Stomach (tissue), 9 donors: ENCODE results near the gene TEDC1. TPM values are rescaled to one million over a fixed set of nuclear protein-coding genes. Genes with fewer than 3 reads are reported as not detected.

Experiments used
- DNase-seq, 2 donors: peaks; one replicate each; pipeline versions ENCODE4 v3.0.0 to v3.0.0-alpha.2; 2013 to 2019
- H3K27ac ChIP-seq, 5 donors: fragments of 200-600 bp in 4 of 5; sonication (generic) in 4 of 5; one replicate each; pipeline ENCODE4 v1.5.1; 2013 to 2019; ENCODE audit warnings: mild to moderate bottlenecking in 1 of 5, moderate library complexity in 1 of 5
- H3K27me3 ChIP-seq, 3 donors: fragments of 200-600 bp; sonication (generic); one replicate each; pipeline ENCODE4 v1.5.1; 2017 to 2019; ENCODE audit warnings: mixed run types in 1 of 3
- H3K36me3 ChIP-seq, 4 donors: fragments of 200-600 bp; sonication (generic); 1 replicate in 3 of 4; 2 replicates in 1 of 4; pipeline ENCODE4 v1.5.1; 2016 to 2019
- H3K4me1 ChIP-seq, 4 donors: fragments of 200-600 bp; sonication (generic); one replicate each; pipeline ENCODE4 v1.5.1; 2016 to 2019
- H3K4me3 ChIP-seq, 4 donors: fragments of 200-600 bp; sonication (generic) in 3 of 4; one replicate each; pipeline ENCODE4 v1.5.1; 2016 to 2019; ENCODE audit warnings: mild to moderate bottlenecking in 1 of 4
- H3K9me3 ChIP-seq, 4 donors: fragments of 200-600 bp; sonication (generic); one replicate each; pipeline ENCODE4 v1.5.1; 2016 to 2019
- EP300 ChIP-seq: sonication (generic); formaldehyde crosslinking; IDR thresholded peaks from one replicate; pipeline ENCODE4 v1.6.1; 2017; ENCODE audit warnings: antibody characterized with exemption
- POLR2A ChIP-seq, 4 donors: fragments of 450-650 bp; IDR thresholded peaks; one replicate each; pipeline ENCODE4 v1.6.1; 2016; ENCODE audit warnings: antibody characterized with exemption in 4 of 4, control low read depth in 2 of 4, mild to moderate bottlenecking in 1 of 4, moderate library complexity in 1 of 4
- POLR2AphosphoS5 ChIP-seq, 3 donors: sonication (generic); formaldehyde crosslinking; IDR thresholded peaks; one replicate each; pipeline ENCODE4 v1.6.1; 2016; ENCODE audit warnings: antibody characterized with exemption in 3 of 3
- WGBS, 5 donors: extraction: QIAGEN DNeasy Blood & Tissue Kit in 3 of 5; methylation state at CpG; one replicate each; pipeline versions ENCODE4 v1.1.5 to v1.1.7; 2013 to 2018; 5-methylcytosine and 5-hydroxymethylcytosine counted together
- intact Hi-C: fragments of 100-400 bp; cut with DNase I; formaldehyde crosslinking; loops from one replicate; pipeline ENCODE4 v1.15.1; 2023; ENCODE audit warnings: low total_unique reads
- polyA plus RNA-seq, 3 donors: library from polyadenylated mRNA; stranded (reverse); fragments of 200-250 nt; gene quantifications; one replicate each; pipeline ENCODE4 v1.2.3, GENCODE V29; 2013
- total RNA-seq, 5 donors: library from RNA; depleted of rRNA; stranded (reverse); fragments of >200 nt; gene quantifications; one replicate each; pipeline versions ENCODE4 v1.1.0 to v1.2.3, GENCODE V29; 2014 to 2016
- TF ChIP-seq, protein P1 (sequence below), 7 experiments: fragments of 450-650 bp in 4 of 7; fragments of 200-600 bp in 3 of 7; sonication (generic) in 3 of 7; IDR thresholded peaks; one replicate each; pipeline ENCODE4 v1.5.1; 2016 to 2019; ENCODE audit warnings: antibody characterized with exemption in 7 of 7, control low read depth in 2 of 7, mild to moderate bottlenecking in 1 of 7
- donor health status: healthy with polysubstance abuse.
- donor health status: Bipolar disorder and iron deficiency.
- donor health status: healthy.

TEDC1 gene
- total and polyA plus RNA-seq, 8 donors, result 3.0 to 167 (median 17.9) TPM

DNA sequence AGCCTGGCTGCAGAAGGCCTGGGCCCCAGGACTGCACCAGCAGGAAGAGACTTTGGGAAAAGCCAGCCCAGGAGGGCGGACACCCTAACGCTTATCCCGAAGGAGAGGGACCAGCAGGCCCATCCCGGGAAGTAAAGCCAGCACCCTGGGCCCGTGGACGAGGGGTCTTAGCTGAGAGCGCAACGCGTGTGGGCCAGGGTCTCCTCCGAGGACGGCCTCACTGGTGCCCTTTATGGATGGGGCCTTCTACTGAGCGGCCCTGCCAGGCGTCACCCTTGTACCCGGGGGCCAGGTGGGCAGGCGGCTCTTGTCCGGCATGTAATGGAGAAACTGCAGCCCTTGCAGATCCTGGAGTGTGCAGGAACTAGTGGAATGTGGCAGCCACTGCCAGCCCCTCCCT, 14.1 kb downstream of the TEDC1 start:
- no peak for DNase-seq
- TF ChIP-seq EP300 (no peak), POLR2A (IDR thresholded peaks at IDR 0.05) (no peak), POLR2AphosphoS5 (IDR thresholded peaks at IDR 0.05) (no peak)
- TF ChIP-seq, protein P1, sequence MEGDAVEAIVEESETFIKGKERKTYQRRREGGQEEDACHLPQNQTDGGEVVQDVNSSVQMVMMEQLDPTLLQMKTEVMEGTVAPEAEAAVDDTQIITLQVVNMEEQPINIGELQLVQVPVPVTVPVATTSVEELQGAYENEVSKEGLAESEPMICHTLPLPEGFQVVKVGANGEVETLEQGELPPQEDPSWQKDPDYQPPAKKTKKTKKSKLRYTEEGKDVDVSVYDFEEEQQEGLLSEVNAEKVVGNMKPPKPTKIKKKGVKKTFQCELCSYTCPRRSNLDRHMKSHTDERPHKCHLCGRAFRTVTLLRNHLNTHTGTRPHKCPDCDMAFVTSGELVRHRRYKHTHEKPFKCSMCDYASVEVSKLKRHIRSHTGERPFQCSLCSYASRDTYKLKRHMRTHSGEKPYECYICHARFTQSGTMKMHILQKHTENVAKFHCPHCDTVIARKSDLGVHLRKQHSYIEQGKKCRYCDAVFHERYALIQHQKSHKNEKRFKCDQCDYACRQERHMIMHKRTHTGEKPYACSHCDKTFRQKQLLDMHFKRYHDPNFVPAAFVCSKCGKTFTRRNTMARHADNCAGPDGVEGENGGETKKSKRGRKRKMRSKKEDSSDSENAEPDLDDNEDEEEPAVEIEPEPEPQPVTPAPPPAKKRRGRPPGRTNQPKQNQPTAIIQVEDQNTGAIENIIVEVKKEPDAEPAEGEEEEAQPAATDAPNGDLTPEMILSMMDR (IDR thresholded peaks at IDR 0.05), result no peak

DNA sequence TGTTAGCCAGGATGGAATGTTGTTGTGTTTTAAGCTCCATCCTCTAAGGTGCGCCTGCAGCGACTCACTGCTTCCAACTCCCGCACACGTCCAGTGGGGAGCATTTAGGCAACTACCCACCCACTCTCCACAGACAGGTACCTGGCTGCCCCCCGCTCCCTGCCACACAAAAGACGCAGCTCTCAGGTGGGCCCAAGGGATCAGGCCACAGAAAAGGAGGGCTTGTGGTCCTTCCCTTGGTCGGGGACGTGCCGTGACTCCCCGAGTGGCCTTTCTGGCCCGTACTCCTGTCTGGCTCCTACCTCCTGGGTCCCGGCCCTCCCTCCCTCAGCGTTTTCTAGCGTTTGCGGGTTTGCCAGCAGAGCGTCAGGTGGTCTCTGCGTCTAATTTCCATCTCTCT, 16.2 kb downstream of the TEDC1 start:
- no peak for TF ChIP-seq POLR2A (IDR thresholded peaks at IDR 0.05)
- no peak for TF ChIP-seq EP300
- no peaks in the 10 kb centered on the region for H3K4me1 ChIP-seq
- no peak overlapping the region for H3K27ac ChIP-seq
- H3K9me3 ChIP-seq, result no peaks in the 10 kb centered on the region
- no peak for DNase-seq
- peaks cover 0 to 48% (median 34%) of the 10 kb centered on the region in 3 donors for H3K27me3 ChIP-seq
- intact Hi-C loops, result loop anchor here (10.0 kb wide), 1 partner anchor 122 kb away; no protein-coding TSS in a partner anchor
- no peak overlapping the region for H3K4me3 ChIP-seq
- whole genome bisulfite sequencing, 5 donors, result 69 to 77% (median 71%) methylated on average over 17 of the region's 17 CpGs
- no peaks in the 10 kb centered on the region for H3K36me3 ChIP-seq

More for the DNA sequence above, 14.1 kb downstream of the TEDC1 start:
- Histone ChIP-seq H3K27ac (no peak overlapping the region), H3K9me3 (no peaks in the 10 kb centered on the region), H3K4me3 (no peak overlapping the region), H3K4me1 (no peaks in the 10 kb centered on the region), H3K36me3 (no peaks in the 10 kb centered on the region), H3K27me3 (peaks cover 0 to 26% (median 18%) of the 10 kb centered on the region in 3 donors)
- intact Hi-C loops, result loop anchor here (10.0 kb wide), 1 partner anchor 120 kb away; no protein-coding TSS in a partner anchor
- WGBS, 5 donors, result 87 to 92% (median 89%) methylated on average over 15 to 16 of the region's 16 CpGs

DNA sequence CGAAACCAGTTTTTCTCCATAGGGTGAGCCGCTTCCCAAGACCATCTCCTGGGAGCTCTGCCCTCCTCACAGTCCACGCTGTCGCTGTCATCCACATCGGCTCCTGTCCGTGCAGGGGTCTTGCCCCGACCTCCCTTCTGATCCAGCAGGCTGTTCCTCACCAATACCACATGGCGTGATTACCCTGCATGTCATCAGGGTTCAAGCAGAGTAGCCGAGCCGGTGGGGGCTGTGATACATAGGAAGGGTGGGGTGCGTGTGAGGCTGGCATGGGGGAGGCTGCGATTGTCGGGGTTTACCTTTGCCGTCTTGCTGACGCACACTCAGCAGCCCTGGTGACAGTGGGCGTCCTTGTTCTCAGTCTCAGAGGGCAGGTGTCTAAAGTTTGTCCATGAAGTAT, 17.0 kb downstream of the TEDC1 start:
- no peak for TF ChIP-seq EP300
- TF ChIP-seq POLR2A (IDR thresholded peaks at IDR 0.05), result no peak
- no peak for TF ChIP-seq POLR2AphosphoS5 (IDR thresholded peaks at IDR 0.05)
- TF ChIP-seq, protein P1 (IDR thresholded peaks at IDR 0.05), result no peak
- 73 to 86% (median 84%) methylated on average over 16 of the region's 16 CpGs for WGBS, 5 donors
- Histone ChIP-seq H3K27me3 (peaks cover 0 to 56% (median 38%) of the 10 kb centered on the region in 3 donors), H3K27ac (no peak overlapping the region), H3K4me3 (no peak overlapping the region), H3K9me3 (no peaks in the 10 kb centered on the region), H3K36me3 (no peaks in the 10 kb centered on the region), H3K4me1 (no peaks in the 10 kb centered on the region)
- intact Hi-C loops, result loop anchor here (10.0 kb wide), 1 partner anchor 123 kb away; no protein-coding TSS in a partner anchor
- DNase-seq, result no peak

DNA sequence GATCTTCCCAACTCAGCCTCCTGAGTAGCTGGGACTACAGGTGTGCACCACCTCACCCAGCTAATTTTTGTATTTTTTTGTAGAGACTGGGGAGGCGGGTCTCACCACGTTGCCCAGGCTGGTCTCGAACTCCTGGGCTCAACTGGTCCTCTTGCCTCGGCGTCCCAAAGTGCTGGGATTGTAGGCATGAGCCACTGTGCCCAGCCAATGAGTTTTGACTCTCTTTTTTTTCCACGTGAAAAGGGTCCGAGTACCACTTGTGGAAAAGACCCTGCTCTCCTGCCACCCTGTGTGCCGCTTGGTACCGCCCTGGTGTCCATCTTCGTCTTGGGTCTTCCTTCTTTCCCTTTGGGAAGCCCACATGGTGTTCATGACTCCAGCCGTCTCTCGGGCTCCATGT, 17.6 kb downstream of the TEDC1 start:
- no peaks in the 10 kb centered on the region for H3K4me1 ChIP-seq
- no peak overlapping the region for H3K27ac ChIP-seq
- no peak for DNase-seq
- H3K4me3 ChIP-seq, result no peak overlapping the region
- H3K27me3 ChIP-seq, result peaks cover 0 to 61% (median 38%) of the 10 kb centered on the region in 3 donors
- intact Hi-C loops, result loop anchor here (10.0 kb wide), 1 partner anchor 124 kb away; no protein-coding TSS in a partner anchor
- no peaks in the 10 kb centered on the region for H3K9me3 ChIP-seq
- WGBS, 5 donors, result 91 to 92% (median 92%) methylated on average over 12 of the region's 12 CpGs
- TF ChIP-seq POLR2A (IDR thresholded peaks at IDR 0.05) (no peak), EP300 (no peak)
- TF ChIP-seq, protein P1 (IDR thresholded peaks at IDR 0.05), result no peak
- H3K36me3 ChIP-seq, result no peaks in the 10 kb centered on the region

DNA sequence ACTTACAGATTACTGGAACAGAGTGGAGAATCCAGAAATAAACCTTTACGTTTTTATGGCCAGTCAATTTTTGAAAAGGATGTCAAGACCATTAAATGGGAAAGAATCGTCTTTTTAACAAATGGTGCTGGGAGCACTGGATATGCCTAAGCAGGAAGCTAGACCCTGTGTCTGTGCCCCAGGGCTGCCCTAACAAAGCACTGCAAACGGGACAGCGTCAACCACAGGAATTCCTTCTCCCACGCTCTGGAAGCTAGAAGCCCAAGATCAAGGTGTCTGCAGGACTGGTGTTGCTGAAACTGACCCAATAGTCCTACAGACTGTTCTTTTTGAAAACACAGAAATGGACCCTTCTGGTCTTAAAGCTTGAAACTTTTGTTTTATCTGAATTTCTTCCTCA, 26.1 kb downstream of the TEDC1 start:
- H3K4me1 ChIP-seq, result no peaks in the 10 kb centered on the region
- TF ChIP-seq POLR2A (IDR thresholded peaks at IDR 0.05), result no peak
- TF ChIP-seq, protein P1 (IDR thresholded peaks at IDR 0.05), result no peak
- no peak overlapping the region for H3K27ac ChIP-seq
- no peaks in the 10 kb centered on the region for H3K36me3 ChIP-seq
- intact Hi-C loops, result no loop called here
- peaks cover 0 to 49% (median 5%) of the 10 kb centered on the region in 3 donors for H3K27me3 ChIP-seq
- WGBS, 5 donors, result 49 to 70% (median 63%) methylated on average over 5 of the region's 5 CpGs
- H3K9me3 ChIP-seq, result no peaks in the 10 kb centered on the region
- no peak overlapping the region for H3K4me3 ChIP-seq
- DNase-seq, result no peak
